IPS-18c (cell line): ENCODE data around the gene MKLN1.
"Not testable (repeated sequence)": the region's sequence is repeated elsewhere in the genome, so short reads cannot be mapped to it uniquely, and the experiment has no call there.

Experiments
- H3K4me3 ChIP-seq: 2 replicates; pipeline ENCODE4 v1.7.0; 2013; ENCODE audit warnings: low read depth, mild to moderate bottlenecking, low read length, moderate library complexity; ENCODE audit not compliant: insufficient read depth
- H3K9me3 ChIP-seq: one replicate; pipeline ENCODE4 v1.6.1; 2013; ENCODE audit warnings: mild to moderate bottlenecking, low read length, moderate library complexity; ENCODE audit not compliant: control insufficient read depth, insufficient read depth

Gene MKLN1

DNA sequence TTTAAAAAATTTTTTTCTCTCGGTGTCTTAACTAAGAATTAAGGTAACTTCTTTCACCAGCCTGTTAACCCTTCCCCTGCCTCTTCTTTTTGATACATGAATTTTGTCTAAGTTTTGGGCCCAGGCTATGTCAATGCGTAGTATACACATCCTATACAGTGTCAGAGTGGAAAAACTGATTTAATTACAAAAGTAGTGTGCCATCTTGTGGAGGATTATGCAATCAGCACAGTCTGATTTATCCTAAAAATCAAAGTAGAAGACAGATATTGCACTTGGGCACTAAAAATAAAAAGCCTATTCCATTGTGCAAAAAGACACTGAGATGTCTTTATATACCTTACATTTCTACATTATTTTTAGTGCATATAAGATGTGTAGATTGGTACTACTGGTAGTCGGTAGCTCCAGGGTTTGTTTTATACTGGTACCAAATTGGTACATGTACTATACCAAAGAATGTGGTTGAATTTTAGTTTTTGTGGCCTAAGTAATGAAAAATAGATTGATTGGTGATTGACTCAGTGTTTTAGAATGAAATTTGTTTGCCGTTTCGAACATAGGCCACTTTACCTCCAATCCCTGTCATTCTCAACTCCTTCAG is 96.6 kb downstream of the MKLN1 start:
- Histone ChIP-seq H3K9me3 (no peaks in the 10 kb centered on the region), H3K4me3 (no peak overlapping the region)

GRCh38 chr7:131425992-131426391 is 98.3 kb downstream of the MKLN1 start:
- Histone ChIP-seq H3K9me3 (no peaks in the 10 kb centered on the region), H3K4me3 (no peak overlapping the region)

DNA sequence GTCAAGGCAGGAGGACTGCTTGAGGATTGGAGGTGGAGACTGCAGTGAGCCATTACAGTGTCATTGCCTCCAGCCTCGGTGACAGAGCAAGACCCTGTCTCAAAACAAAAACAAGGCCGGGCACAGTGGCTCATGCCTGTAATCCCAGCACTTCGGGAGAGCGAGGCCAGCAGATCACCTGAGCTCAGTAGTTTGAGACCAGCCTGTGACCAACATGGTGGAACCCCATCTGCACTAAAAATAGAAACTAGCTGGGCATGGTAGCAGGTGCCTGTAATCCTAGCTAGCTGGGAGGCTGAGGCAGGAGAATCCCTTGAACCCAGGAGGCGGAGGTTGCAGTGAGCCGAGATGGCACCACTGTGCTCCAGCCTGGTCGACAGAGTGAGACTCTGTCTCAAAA is 103.2 kb downstream of the MKLN1 start:
- not testable (repeated sequence) for H3K4me3 ChIP-seq, H3K9me3 ChIP-seq

DNA sequence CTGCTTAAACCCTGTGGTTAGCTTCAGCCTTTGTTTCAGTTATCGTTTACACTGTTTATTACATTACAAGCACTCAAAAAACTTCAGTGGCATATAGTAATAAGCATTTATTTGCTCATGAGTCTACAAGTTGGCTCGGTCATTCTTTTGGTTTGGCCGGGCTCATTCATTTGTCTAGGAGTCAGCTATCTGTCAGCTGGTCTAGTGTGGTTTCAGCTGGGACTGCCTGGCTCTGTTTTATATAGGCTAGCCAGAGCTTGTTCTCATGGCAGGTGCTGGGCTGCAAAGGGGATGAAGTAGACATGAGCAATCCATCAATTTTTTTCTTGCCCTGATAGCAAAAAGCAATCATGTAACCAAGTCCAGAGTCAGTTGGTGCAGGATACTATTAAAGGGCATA is 103.6 kb downstream of the MKLN1 start:
- H3K4me3 ChIP-seq, result no peak overlapping the region
- no peaks in the 10 kb centered on the region for H3K9me3 ChIP-seq

DNA sequence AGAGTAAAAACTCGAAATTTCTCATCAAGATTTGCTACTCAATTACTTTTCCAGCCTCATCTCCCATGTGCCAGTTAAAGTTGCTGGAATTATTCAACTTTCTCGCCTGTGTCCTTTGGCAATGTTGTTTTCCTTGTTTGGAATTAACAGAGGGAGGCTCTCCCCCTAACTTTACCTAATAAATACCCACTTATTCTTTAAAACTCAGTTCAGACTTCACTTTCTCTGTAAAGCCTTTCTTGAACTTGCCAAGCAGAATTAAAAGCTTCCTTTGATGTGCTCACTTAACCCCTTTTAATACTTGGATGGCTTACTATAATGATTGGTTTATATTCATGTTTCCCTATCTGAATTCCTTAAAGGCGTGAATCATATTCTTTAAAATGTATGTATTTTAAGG is 104.1 kb downstream of the MKLN1 start:
- Histone ChIP-seq H3K4me3 (no peak overlapping the region), H3K9me3 (no peaks in the 10 kb centered on the region)

- Histone ChIP-seq H3K9me3 (no peaks in the 10 kb centered on the region), H3K4me3 (no peak overlapping the region)
These were observed 108.7 kb downstream of the MKLN1 start for GRCh38 chr7:131436384-131436783.

GRCh38 chr7:131438969-131439368 is 111.3 kb downstream of the MKLN1 start:
- Histone ChIP-seq H3K4me3 (no peak overlapping the region), H3K9me3 (no peaks in the 10 kb centered on the region)

- Histone ChIP-seq H3K4me3 (no peak overlapping the region), H3K9me3 (no peaks in the 10 kb centered on the region)
These were observed 115.8 kb downstream of the MKLN1 start for GRCh38 chr7:131443496-131443895.

GRCh38 chr7:131444683-131445082 is 117.0 kb downstream of the MKLN1 start:
- Histone ChIP-seq H3K4me3 (no peak overlapping the region), H3K9me3 (no peaks in the 10 kb centered on the region)

- no peaks in the 10 kb centered on the region for H3K9me3 ChIP-seq
- H3K4me3 ChIP-seq, result no peak overlapping the region
These were observed 121.8 kb downstream of the MKLN1 start for GRCh38 chr7:131449373-131449902.

- Histone ChIP-seq H3K9me3 (no peaks in the 10 kb centered on the region), H3K4me3 (no peak overlapping the region)
These were observed 126.8 kb downstream of the MKLN1 start for GRCh38 chr7:131454498-131454897.

DNA sequence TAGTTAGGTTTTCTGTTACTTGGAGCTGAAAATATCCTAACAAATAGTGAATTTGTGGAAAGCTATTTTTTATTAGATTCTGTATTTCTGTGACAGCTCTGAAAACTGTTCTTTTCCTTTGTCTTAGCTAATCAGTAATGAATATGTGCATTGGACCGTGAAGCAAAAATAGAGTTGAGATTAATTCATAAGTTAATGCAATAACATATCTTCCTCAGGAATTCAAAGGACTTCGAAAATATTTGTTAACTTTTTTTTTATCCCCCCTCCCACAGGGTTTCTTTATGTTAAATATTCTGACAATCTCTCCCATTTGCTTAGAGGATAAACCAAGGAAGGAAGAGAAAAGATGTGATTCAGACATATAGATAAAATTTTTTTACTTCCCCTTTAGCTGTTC is 127.3 kb downstream of the MKLN1 start:
- no peaks in the 10 kb centered on the region for H3K9me3 ChIP-seq
- H3K4me3 ChIP-seq, result no peak overlapping the region

DNA sequence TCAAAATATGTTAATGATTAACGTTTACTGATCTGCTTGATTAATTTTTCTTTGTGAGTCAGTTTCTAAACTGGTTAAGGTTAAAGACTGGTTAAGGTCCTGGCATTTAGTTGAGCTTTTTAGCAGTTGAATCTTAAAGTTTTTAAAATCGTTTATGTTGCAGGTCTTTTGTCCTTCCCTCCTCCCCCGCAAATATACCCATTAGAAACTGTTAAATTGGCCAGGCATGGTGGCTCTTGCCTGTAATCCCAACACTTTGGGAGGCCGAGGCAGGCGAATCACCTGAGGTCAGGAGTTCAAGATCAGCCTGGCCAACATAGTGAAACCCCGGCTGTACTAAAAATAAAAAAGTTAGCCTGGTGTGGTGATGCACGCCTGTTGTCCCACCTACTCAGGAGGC is 127.9 kb downstream of the MKLN1 start:
- no peaks in the 10 kb centered on the region for H3K9me3 ChIP-seq
- no peak overlapping the region for H3K4me3 ChIP-seq

GRCh38 chr7:131456338-131456737 is 128.7 kb downstream of the MKLN1 start:
- Histone ChIP-seq H3K4me3 (no peak overlapping the region), H3K9me3 (no peaks in the 10 kb centered on the region)

DNA sequence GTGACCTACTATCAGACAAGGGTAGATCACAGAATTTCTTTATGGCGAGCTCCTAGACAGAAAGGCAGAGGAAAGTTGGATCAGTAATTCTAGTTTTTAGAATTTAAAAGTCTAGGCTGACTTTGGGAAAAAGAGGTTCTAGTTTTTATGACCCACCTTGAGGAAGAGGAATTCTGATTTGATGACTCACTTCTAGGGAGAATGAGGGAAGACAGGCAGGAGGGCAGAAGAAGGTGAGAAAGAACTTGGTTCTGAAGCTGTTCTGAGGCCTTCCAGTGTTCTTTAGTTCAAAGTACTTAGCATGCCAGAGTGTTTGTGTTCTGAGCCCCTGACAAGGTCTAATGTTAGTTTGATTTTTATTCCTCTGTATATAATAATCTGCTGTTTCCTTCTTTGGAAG is 131.6 kb downstream of the MKLN1 start:
- Histone ChIP-seq H3K9me3 (no peaks in the 10 kb centered on the region), H3K4me3 (no peak overlapping the region)

DNA sequence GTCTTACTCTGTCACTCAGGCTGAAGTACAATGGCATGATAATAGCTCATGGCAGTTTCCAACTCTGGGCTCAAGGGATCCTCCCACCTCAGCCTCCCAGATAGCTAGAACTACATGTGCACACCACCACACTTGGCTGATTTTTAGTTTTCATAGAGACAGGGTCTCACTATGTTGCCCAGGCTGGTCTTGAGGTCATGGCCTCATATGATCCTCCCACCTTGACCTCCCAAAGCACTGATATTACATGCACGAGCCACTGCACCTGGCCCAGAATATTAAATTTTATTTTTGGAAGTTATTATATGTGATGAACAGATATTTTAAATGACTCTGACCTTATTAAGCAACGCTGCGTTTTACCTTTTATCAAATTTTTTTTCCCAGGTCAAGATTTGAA is 134.4 kb downstream of the MKLN1 start:
- Histone ChIP-seq H3K4me3 (no peak overlapping the region), H3K9me3 (no peaks in the 10 kb centered on the region)

DNA sequence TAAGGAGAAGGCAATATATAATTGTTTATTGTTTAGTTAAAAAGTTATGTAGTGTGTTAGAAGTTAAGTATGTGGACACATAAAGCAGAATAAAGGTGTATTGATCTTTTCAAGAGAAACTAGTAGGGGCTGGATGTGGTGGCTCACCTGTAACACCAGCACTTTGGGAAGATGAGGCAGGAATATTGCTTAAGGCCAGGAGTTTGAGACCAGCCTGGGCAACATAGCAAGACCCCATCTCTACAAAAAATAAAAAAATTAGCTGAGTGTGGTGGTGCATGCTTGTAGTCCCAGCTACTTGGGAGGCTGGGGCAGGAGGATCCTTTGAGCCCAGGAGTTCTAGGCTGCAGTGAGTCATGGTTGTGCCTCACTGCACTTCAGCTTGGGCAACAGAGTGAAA is 135.0 kb downstream of the MKLN1 start:
- H3K4me3 ChIP-seq, H3K9me3 ChIP-seq: not testable (repeated sequence)

DNA sequence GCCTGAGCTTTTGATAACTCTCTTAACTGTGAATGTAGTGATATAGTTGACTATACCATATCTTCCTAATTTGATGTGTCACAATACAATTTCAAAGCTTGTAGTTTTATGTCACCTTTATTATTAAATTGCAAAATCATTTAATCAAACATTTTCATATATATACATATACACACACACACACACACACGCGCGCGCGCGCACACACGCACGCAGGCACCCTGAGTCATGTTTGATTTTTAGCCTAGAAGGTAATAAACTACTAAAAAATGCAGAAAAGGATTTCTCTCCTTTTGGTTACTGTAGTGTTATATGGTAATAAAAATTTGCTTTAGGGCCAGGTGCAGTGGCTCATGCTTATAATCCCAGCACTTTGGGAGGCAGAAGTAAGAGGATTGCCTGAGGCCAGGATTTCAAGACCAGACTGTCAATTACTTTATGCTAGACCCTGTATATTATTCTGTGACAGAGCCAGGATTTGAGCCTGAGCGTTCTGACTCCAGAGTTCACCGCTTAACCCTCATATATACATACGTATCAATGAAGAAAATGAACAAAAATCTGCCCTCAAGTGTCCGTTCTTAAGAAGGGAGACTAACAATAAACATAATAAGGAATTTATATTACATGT is 139.2 kb downstream of the MKLN1 start:
- no peak overlapping the region for H3K4me3 ChIP-seq
- H3K9me3 ChIP-seq, result no peaks in the 10 kb centered on the region

DNA sequence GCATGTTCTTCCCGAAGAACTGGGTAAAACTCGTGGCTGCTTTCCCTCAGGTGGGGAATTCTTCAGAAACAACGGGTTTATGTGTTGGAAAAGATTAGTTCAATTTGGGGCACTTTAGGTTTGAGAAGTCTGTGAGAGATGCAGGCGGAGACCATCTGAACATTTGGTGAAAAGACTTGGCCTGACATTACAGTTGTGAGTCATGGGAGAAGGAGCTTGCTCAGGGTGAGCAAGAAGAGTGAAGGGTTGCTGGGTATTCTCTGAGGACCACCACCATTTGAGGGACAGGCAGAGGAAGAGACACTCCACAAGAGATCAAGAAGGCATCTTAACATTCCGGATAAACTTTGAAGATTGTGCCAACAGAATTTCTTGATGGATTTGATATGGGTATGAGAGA is 140.1 kb downstream of the MKLN1 start:
- no peaks in the 10 kb centered on the region for H3K9me3 ChIP-seq
- no peak overlapping the region for H3K4me3 ChIP-seq
